ENCODE data around the gene RALGAPB.

The RALGAPB gene

DNA sequence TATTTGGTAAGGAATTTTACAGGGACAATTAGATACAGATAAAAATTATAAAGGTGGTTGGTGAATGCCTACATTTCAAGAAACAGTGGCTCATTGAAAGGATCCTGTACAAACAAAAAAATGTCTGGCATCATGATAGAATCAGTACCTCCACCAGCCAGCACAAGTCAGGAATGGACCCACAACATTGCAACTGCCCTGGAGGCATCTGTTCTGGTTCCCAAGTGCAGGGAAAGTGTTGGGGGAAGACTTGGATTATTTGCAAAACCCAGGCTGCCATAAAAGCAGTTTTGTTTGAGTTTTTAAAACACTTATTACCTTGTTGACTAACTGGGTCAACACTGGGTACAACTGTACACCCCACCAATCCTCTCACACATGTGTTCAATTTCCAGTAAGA, 153.3 kb downstream of the RALGAPB start:
- TF ChIP-seq, protein P1, sequence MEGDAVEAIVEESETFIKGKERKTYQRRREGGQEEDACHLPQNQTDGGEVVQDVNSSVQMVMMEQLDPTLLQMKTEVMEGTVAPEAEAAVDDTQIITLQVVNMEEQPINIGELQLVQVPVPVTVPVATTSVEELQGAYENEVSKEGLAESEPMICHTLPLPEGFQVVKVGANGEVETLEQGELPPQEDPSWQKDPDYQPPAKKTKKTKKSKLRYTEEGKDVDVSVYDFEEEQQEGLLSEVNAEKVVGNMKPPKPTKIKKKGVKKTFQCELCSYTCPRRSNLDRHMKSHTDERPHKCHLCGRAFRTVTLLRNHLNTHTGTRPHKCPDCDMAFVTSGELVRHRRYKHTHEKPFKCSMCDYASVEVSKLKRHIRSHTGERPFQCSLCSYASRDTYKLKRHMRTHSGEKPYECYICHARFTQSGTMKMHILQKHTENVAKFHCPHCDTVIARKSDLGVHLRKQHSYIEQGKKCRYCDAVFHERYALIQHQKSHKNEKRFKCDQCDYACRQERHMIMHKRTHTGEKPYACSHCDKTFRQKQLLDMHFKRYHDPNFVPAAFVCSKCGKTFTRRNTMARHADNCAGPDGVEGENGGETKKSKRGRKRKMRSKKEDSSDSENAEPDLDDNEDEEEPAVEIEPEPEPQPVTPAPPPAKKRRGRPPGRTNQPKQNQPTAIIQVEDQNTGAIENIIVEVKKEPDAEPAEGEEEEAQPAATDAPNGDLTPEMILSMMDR (IDR thresholded peaks at IDR 0.05; ENCODE audit: low read length) = no peak
- TF ChIP-seq EZH2phosphoT487 (IDR thresholded peaks at IDR 0.05; ENCODE audit: low read length) = no peak
- no peak for TF ChIP-seq EZH2 (optimal IDR thresholded peaks at IDR 0.05; ENCODE audit: low read depth, low read length)
- no peak for DNase-seq
- Histone ChIP-seq H3K27me3 (replicated peaks; ENCODE audit: insufficient read depth, low read length) (no peaks in the 10 kb centered on the region), H3K9ac (ENCODE audit: low read length) (no peak overlapping the region), H3K9me2 (replicated peaks; ENCODE audit: insufficient read depth, low read length) (no peaks in the 10 kb centered on the region), H3K4me3 (ENCODE audit: low read length) (no peak overlapping the region), H3K27ac (ENCODE audit: low read length) (no peak overlapping the region), H2AFZ (ENCODE audit: low read length) (no peak overlapping the region), H4K20me1 (ENCODE audit: insufficient read depth, low read length) (no peaks in the 10 kb centered on the region), H3K4me2 (ENCODE audit: low read depth, low read length) (no peak overlapping the region), H3K9me3 (replicated peaks; ENCODE audit: insufficient read depth, low read length) (no peaks in the 10 kb centered on the region), H3K79me2 (ENCODE audit: low read length) (no peaks in the 10 kb centered on the region), H3F3A (ENCODE audit: insufficient read depth, low read length) (no peaks in the 10 kb centered on the region), H3K36me3 (replicated peaks; ENCODE audit: insufficient read depth, low read length) (no peaks in the 10 kb centered on the region), H3K4me1 (ENCODE audit: low read length) (no peaks in the 10 kb centered on the region)

GRCh38 chr20:38626921-38627659, 154.4 kb downstream of the RALGAPB start:
- H3K4me3 ChIP-seq (ENCODE audit: low read length) = no peak overlapping the region
- TF ChIP-seq EZH2phosphoT487 (IDR thresholded peaks at IDR 0.05; ENCODE audit: low read length) (no peak), EZH2 (optimal IDR thresholded peaks at IDR 0.05; ENCODE audit: low read depth, low read length) (no peak)
- TF ChIP-seq, protein P1 (IDR thresholded peaks at IDR 0.05; ENCODE audit: low read length) = no peak
- no peaks in the 10 kb centered on the region for H4K20me1 ChIP-seq (ENCODE audit: insufficient read depth, low read length)
- H3K36me3 ChIP-seq (replicated peaks; ENCODE audit: insufficient read depth, low read length) = no peaks in the 10 kb centered on the region
- no peak overlapping the region for H3K4me2 ChIP-seq (ENCODE audit: low read depth, low read length)
- no peak overlapping the region for H3K27ac ChIP-seq (ENCODE audit: low read length)
- H3K4me1 ChIP-seq (ENCODE audit: low read length) = no peaks in the 10 kb centered on the region
- DNase-seq = no peak
- no peaks in the 10 kb centered on the region for H3K9me2 ChIP-seq (replicated peaks; ENCODE audit: insufficient read depth, low read length)
- no peak overlapping the region for H2AFZ ChIP-seq (ENCODE audit: low read length)
- H3F3A ChIP-seq (ENCODE audit: insufficient read depth, low read length) = no peaks in the 10 kb centered on the region
- H3K9me3 ChIP-seq (replicated peaks; ENCODE audit: insufficient read depth, low read length) = no peaks in the 10 kb centered on the region
- H3K27me3 ChIP-seq (replicated peaks; ENCODE audit: insufficient read depth, low read length) = no peaks in the 10 kb centered on the region
- no peaks in the 10 kb centered on the region for H3K79me2 ChIP-seq (ENCODE audit: low read length)
- no peak overlapping the region for H3K9ac ChIP-seq (ENCODE audit: low read length)

Measured in MM.1S (cell line).